D341Med (cell line): ENCODE measurements around the gene PRPF40B.
A peak's percentile ranks its signal among the peaks of the same experiment; 100 is the strongest.
"Not testable (repeated sequence)": the region's sequence is repeated elsewhere in the genome, so short reads cannot be mapped to it uniquely, and the experiment has no call there.

Experiments used
- DNase-seq: peaks from one replicate; pipeline ENCODE4 v3.0.0; 2012; ENCODE audit warnings: low spot score

PRPF40B gene

DNA sequence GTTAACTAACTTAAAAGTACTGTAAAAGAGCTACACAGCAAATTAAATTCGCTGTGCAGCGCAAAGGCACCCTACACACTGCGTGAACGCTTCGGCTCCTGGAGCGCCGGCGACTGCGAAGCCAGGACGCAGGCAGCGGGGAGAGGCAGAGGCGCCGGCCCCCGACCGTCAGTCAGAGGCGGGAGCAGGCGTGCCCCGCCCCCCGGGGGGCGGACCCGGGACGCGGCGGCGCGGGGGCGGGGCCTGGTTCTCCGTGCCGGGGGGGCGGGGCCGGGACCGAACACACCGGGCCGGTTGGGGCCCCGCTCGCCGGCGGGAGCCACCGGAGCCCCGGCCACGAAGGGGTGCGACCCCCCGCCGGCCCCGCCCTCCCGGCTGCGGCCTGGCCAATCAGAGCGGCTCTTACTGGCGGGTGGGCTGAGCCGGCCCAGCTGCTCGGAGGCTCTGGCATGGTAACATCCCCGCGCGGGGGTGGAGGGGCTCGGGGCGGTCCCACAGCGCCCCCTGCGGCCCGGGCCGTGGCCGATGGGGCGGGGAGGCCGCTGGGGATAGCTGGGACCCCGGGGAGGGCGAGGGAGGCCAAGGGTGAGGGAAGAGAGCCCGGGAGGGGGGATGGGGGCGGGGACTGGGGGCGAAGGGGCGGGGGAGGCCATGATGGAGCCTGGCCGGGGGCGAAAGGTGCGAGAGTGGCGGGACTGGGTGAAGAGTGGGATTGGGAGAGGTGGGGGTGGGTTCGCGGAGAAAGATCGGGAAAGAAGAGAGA is at the start of gene PRPF40B:
PRPF40B (plus strand) TSS at position 420 of the 763 bp plus-strand sequence; CDS start at position 450, 30 bp downstream.
- peak; percentile 100 for DNase-seq

DNA sequence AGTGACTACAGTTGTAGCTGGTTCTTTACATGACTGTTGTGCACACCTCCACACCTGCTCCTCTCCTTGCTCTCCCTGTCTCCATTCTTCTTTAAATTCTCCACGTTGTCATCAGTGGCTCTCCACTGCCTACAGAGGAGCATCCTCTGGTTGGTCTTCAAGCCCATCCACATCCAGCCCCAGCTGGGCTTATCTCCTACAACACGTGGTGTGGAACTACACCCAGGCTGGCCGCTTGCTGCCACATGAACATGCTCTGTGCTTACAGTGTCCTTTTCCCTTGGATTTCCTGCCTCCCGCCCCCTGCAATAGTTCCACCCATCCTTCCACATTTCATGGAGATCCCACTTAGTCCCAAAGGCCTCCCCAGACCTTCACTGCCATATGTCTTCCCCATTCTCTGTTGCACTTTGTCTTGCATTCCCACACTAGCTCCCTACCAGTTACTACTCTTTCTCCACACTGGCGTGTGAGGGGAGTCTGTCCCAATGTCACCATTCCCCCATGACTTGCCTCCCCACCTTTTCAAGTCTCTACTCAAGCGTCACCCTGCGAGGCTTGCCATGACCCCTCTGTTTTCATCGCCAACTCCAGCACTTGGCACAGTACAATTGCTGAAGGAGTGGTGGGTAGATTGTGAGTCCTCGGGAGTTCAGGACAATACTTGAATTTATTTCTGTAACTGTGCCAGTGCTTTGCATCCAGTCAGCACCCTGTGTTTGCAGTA is 45.6 kb upstream of the PRPF40B start:
- DNase-seq = no peak

DNA sequence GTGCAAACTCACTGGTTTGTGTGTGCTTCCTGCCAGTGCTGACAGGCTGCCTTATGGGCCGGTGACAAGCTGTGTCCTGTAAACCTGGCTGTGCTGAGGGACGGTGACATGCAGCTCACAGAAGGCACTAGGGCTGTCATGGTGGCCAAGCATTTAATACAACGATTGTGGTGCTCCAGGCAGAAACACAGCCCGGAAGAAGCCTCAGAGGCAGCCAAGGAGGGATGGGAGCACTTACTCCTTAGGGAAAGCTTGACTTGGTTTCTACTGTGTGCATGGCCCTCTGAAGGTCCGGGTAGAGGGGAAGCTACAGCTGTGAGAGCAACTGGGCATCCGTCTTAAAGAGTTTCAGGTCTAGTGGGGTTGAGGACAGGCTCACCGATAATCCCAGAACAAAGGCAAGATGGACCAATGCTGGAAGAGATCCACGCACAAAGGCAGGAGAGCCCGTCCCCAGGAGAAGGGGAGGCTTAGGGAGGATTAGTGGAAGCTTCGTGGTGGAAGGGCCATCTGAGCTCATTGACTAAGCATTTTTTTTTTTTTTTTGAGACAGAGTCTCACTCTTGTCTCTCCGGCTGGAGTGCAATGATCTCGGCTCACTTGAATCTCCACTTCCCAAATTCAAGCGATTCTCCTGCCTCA is 44.8 kb upstream of the PRPF40B start:
- peak; percentile 87 for DNase-seq

DNA sequence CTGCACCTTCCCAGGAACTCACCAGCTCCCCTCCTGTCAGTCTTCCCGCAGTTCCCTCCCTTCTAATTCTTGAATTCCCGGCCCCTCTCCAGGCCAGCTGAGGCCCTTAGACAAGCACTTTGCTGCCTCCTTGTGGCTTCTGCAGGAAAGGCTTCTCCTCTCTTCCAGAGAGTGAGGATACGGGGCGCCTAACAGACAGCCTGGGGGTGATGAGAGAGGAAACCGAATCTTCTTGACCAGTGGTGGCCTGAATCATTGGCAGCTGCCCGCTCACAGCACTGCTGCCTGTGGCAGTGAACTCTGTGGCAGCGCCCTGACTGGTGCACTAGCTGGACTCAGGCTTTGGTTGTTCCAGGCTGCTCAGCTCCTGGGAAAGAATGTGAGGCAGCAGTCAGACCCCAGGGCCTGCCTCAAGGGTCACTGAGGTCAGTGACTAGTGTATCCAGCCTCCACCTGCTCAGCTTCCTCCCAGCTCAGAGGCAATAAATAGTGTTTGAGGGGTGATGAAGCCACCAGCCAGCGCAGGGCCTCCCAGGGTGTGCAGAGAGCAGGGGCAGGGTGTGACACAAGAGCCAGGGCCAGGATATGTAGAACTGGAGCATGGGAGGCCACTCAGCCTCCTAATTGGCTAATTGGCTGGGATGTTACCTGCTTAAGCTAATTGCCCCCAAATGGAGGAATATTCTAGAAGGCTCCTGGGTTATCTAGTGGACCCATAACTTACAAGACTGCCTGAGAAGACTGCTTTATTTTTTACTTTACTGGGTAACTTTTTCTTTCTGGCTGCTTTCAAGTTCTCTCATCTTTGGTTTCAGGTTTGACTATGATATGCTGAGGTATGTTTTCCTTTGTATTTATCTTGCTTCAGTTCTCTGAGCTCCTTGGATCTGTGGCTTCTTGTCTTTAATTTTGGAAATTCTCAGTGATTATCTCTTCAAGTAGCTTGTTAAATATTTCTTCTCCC is 42.5 kb upstream of the PRPF40B start:
- peak; percentile 89 for DNase-seq

DNA sequence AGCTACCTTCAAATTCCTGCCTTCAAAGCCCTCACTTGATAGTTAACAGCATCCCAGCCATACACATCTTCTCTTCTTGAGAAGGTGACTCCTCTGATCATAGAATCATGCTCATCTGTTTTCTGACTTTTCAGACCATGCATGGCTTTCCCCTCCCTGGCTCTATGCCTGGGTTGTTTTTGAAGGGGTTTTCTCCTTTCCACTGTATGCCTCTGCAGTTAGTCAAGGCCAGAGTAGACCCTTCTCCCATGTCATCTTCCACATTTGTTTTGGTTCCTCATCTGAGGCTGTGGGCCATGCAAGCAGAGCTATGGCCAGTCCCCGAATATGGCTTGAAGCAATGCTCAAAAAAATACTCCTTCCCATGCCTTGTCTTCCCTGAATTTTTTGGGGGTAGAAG is 41.2 kb upstream of the PRPF40B start:
- DNase-seq = no peak

DNA sequence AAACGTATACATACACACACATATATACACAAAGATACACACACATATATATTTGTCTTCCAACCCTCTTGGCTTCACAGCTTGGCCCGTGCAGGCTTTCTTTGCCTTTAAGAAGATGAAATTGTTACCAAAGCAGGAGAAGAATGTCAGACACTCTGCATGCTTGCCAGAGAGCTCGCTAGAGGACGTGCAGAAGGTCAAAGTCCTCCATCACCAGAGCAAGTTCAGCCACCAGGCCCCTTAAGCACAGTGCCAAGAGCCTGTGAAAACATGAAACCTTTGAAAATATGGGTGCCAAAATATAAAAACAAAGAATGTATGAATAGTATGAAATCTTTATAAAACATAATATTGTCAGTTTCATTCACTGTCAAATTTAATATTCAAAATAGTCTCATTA is 40.5 kb upstream of the PRPF40B start:
- DNase-seq = no peak

DNA sequence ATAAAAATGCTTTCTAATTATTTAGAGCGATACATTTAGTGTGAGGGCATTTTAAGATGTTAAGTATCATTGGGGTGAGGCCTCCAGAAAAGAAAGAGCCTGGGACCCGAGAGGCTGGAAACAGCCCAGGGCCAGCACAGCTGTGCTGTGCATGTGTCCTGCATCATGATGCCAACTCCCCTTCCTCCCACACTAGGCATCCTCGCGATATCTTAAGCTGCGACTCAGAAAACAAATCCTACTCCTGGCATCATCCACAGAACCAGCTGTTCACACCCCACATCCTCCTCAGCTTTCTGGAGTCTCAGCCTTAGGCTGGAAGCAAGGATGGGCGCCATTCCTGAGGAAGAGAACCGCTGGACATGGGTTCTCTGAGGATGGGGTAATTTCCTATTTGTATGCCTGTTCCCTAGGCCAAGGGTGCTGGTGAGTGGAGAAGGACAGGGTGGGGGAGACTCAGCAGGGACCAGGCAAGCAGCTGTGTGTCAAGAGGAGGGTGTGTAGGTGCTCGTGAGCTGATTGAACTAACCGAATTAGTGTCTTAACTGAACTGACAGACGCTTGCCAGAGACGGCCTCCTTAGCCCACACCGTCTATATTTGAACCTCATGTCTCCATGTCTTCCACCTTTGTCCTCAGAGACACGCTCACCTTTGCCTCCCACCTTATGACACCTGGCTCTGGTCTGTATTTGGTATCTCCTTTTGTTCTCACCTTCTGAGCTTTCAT is 39.8 kb upstream of the PRPF40B start:
- peak; percentile 64 for DNase-seq

DNA sequence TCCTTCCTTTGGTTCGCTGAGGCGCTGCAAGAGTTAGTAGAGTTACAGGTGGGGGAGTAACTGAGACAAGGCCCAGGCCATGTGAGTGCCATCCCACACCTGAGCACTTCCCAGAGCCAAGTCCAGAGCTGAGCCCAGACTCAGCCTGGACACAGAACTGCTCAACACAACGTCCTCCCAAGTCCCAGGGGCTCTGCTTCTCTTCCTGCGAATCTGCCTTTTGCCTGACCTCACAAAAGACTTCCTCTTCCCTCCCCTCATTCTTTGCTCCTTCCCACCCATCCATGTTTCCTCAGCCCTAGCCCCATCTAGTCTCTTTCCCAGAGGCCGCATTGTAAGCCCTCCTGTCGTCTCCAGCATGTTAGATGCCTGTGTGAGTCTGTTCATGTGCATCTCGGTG is 38.8 kb upstream of the PRPF40B start:
- DNase-seq = no peak

DNA sequence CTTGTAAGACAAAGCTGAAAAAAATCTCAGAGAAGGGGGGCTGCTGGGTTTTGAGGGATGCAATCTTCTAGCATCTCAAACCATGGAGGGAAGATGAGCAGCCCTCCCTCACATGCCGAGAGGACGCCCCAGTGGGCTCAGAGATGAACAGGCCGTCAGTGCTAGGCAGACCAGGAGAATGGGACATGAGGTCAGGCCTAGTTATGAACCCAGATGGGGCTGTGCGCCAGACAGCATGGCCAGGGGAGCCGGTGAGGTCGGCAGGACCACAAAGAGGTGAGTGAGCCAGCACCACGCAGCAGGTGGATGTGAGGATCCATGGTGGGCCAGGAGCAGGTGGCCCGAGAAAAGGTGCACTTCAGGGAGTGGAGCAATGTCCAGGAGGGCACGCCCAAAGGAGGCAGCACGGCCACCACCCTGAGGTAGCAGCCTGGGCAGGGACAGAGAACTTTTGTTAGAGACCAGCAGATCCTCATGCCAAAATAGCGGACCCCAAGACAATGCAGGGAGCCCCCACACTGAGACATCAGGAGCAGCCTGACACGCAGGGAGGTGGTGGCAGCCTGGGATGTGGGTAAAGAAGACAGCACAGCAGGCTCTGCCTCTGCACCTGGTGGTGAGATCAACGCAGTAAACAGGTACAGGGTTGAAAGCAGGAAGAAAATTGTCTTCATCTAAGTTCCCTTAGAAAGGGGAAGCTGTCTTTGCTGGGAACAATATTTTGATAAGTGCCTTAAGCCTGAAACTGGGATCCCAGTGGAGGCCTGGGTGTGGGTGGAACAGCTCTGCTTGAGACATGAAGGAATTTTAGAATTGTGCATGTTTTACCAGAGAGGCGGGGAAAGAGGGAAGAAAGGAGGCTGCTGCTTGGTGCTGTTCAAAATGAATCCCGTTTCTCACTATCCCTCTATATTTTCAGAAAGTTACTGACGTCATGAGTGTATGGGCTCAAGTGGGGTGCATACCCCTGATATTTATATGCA is 37.6 kb upstream of the PRPF40B start:
- no peak for DNase-seq

DNA sequence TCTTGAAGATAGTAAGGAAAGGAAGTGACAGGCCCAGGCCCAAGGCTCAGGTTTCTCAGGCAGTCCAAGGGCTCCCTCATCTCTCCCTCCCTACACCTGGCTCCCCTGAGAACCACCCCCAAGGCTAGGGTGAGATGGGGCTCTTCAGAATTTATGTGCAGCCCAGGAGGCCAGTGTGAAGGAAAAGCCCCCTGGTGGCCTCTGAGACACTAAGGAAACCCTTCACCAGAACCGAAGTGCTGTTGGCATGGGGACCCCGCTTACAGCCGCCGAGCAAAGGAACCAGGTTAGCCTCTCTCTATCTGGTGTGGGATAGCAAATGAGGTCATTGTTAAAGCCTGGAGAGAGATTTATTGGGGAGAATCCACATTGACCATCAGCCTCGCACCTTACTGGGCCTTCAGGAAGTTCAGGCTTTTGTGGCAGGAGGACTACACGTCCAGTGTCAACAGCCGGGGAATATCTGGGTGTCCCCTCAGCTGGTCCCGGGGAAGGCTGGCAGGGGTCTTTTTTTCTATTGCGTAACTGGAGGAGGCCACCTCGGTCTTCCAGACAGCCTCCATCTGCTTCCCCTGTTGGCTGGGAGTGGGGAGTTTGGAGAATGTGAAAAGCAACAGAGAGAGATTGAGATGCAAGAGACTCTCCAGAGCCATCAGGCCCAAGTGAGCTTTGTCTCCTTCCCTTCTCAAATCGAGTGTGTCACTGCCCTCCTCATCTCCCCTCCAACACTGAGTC is 36.0 kb upstream of the PRPF40B start:
- no peak for DNase-seq

DNA sequence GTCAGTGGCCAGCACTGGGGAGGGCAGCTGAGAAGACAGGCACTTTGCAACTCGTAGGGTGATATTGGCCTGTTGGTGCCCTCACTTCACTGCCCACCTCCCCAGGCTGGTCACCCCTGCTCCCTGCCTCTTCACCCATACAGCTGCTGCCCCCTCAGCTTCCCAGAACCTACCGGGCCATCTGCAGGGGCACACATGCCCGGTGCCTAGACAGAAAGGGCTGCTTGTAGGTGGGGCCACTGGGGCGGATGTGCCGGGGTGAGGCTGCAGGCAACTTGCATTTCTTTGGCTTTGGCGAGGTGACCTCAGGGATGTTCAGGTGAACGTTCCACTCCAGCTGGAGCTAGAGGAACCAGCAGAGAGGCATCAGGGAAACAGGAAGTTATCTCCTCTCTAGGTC is 35.1 kb upstream of the PRPF40B start:
- DNase-seq = no peak

DNA sequence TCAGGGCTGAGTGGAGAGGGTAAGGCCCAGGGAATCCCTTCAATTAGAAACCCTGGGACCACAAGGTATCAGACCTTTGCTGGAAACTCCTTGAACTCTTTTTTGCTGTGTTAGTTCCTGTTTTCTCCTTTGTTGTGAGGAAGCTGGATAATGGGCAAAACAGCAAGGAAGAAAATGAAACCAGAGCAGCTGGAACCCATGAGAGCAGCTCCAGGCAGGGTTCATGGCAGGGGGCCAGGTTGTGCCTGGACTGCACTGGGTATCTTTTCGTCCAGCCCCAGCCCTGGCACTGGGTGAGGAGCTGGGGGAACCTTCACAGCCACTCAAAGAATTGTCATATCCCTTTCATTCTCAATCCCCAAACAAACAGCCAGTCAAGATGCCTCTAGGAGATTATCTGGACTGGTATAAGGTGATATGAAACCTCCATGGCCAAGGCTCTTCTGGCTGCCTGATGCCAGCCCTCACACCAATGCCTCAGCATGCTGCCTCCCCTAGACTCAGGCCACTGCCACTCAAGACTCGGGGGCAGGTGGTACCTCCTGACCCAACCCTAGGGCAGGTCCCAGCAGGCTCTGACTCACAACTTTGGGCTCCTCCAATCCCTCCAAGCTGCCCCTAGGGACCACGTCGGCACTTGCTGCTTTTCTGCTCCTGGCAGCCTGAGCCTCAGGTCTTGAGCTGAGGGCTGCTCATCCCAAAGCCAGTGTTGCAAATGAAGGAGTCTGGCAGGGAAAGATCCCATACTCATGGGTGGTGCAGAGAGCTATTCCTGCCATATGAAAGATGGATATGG is 34.4 kb upstream of the PRPF40B start:
- peak; percentile 36 for DNase-seq

DNA sequence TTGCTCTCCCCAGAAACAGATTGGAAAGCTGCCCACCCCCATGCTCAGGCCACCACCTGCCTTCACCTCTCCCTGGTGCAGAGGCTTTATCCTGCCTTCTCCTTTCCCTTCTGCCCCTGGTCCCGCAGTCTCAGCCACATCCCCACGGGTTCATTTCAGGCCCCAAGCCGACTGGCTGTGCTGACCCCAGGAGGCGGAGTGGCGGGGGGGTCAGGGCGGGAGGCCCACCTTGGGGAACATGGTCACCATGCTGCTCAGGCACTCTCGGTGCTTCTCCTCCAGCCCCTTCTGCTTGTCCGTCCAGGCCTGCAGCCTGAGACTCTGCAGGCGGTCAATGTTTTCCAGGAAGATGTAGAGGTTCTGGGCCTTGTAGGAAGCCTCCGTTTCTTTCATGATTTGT is 24.8 kb upstream of the PRPF40B start:
- no peak for DNase-seq

DNA sequence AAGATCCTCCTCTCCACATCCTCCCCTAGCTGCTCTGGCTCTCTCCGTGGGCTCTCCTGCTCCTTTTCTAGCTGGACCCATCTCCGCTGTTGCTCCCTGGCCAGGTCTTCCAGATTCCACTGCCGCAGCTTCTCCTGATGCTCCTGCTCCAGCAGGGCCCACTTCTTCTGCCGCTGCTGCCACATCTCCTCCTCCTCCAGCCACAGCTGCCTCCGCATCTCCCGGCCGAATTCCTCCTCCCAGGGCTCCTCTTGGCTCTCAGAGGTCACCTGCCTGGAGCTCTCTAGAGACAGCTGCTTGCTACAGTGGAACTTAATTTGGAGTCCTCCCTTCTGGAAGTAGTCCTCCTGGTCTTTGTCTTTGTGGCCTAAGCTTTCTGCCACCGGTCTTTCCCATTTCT is 23.4 kb upstream of the PRPF40B start:
- no peak for DNase-seq

DNA sequence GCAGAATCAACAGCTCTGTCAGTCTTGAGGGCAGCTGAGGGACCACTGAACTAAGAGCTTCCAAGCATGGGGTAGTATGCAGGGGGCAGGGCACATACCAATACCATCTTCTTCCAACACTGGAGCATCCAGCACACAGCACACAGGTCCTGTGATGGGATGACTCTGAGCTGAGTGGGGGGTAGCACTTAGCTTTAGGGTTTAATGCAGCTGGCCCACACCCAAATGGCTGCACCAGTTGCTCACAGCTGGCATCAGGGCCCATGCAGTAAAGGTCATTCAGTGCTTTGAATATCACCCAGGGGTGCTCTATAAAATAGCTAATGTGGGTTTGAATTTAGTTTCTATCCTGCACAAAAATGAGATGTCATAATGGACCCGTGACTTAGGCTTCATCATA is 19.6 kb upstream of the PRPF40B start:
- no peak for DNase-seq

DNA sequence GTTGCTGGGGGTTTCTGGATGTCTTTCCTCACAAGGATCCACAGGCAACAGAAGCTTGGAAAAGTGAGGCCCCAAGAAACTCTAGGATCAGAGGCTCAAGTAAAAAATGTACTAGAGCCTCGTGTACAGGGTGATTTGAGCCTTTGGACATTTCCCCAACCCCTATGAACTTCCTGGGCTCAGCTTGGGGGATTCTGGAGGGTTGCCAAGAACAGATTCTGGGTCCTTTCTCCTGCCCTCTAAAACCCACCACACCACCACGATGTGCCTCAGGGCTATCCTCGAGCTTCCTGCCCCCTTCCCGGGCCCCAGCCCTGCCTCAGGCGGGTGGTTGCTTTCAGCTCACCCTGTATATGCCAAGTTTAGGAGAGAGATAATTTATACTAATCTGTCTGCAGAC is 18.5 kb upstream of the PRPF40B start:
- no peak for DNase-seq

DNA sequence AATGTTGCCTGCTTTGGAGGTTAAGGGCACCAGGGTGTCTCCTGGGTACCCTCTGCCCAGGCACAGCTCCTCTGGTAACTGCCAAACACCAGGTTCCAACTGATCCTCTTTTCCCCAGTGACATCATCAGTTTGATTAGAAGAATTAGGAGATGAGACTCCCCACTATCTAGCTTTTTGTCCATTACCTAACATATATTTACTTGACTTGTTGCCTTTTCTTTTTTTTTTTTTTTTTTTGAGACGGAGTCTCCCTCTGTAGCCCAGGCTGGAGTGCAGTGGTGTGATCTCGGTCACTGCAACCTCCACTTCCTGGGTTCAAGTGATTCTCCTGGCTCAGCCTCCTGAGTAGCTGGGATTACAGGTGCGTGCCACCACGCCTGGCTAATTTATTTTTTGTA is 17.8 kb upstream of the PRPF40B start, which contains the start of gene FAM186B:
FAM186B (minus strand) TSS at position 101 of the 400 bp plus-strand sequence. CDS start 162 bp downstream, outside the sequence.
- DNase-seq = not testable (repeated sequence)
